ENCODE data around the gene PIK3CA. TPM values are rescaled to one million over a fixed set of nuclear protein-coding genes. Genes with fewer than 3 reads are reported as not detected.

The PIK3CA gene
- total RNA-seq, 1 donor: 34.7 TPM

- Histone ChIP-seq H3K9me3 (ENCODE audit: low read depth, low read length) (no peaks in the 10 kb centered on the region), H3K4me1 (ENCODE audit: insufficient read depth, low read length) (no peaks in the 10 kb centered on the region), H2AFZ (ENCODE audit: low read length) (no peak overlapping the region), H4K20me1 (ENCODE audit: insufficient read depth, low read length) (no peaks in the 10 kb centered on the region), H3K4me3 (ENCODE audit: insufficient read depth, low read length) (no peak overlapping the region), H3K79me2 (ENCODE audit: insufficient read depth, low read length) (no peaks in the 10 kb centered on the region), H3K27ac (ENCODE audit: low read depth, low read length) (no peak overlapping the region), H3K27me3 (ENCODE audit: insufficient read depth, low read length) (peaks cover 6% of the 10 kb centered on the region), H3K4me2 (ENCODE audit: insufficient read depth, low read length) (no peak overlapping the region), H3K36me3 (ENCODE audit: insufficient read depth, low read length) (no peaks in the 10 kb centered on the region)
- TF ChIP-seq, protein P1, sequence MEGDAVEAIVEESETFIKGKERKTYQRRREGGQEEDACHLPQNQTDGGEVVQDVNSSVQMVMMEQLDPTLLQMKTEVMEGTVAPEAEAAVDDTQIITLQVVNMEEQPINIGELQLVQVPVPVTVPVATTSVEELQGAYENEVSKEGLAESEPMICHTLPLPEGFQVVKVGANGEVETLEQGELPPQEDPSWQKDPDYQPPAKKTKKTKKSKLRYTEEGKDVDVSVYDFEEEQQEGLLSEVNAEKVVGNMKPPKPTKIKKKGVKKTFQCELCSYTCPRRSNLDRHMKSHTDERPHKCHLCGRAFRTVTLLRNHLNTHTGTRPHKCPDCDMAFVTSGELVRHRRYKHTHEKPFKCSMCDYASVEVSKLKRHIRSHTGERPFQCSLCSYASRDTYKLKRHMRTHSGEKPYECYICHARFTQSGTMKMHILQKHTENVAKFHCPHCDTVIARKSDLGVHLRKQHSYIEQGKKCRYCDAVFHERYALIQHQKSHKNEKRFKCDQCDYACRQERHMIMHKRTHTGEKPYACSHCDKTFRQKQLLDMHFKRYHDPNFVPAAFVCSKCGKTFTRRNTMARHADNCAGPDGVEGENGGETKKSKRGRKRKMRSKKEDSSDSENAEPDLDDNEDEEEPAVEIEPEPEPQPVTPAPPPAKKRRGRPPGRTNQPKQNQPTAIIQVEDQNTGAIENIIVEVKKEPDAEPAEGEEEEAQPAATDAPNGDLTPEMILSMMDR (IDR thresholded peaks at IDR 0.05; ENCODE audit: extremely low read depth, low read depth, low read length): no peak
- DNase-seq (ENCODE audit: insufficient read length, low spot score, missing footprints): no peak
Observed at GRCh38 chr3:179289295-179289694, 141.1 kb downstream of the PIK3CA start.

Small RNA genes lying within 50 kb of the gene (small RNA-seq; reads per million reads assigned to genes)
- gene RF00402: not detected

Other genes with a start within 250 kb of the PIK3CA start
- gene ZMAT3, start 76.5 kb upstream of the PIK3CA start, total RNA-seq: 47.0 and 56.0 TPM in 2 replicates
- gene KCNMB3, start 102.8 kb downstream of the PIK3CA start, total RNA-seq: 1.8 TPM in 2 replicates
- gene ZNF639, start 174.7 kb downstream of the PIK3CA start, total RNA-seq: 51.0 and 51.8 TPM in 2 replicates
- gene MFN1, start 199.4 kb downstream of the PIK3CA start, total RNA-seq: 56.8 and 63.6 TPM in 2 replicates